GM21526 (cell line): ENCODE data around the gene UQCR11.

Experiments
- ATAC-seq: cut with Tn5 transposase; IDR thresholded peaks from one replicate; pipeline ENCODE4 v1.9.1; 2021; ENCODE audit warnings: moderate library complexity; ENCODE audit not compliant: unreplicated experiment, low FRiP score

Gene UQCR11

GRCh38 chr19:1618157-1619093, 13.2 kb upstream of the UQCR11 start:
- no peak for ATAC-seq

GRCh38 chr19:1616875-1617274, 11.6 kb upstream of the UQCR11 start:
- no peak for ATAC-seq

- ATAC-seq = no peak
Observed at GRCh38 chr19:1616396-1616795, 11.1 kb upstream of the UQCR11 start.

GRCh38 chr19:1615156-1615765, 10.0 kb upstream of the UQCR11 start:
- no peak for ATAC-seq

- ATAC-seq = no peak
Observed at GRCh38 chr19:1613808-1614570, 8.7 kb upstream of the UQCR11 start.

- no peak for ATAC-seq
Observed at GRCh38 chr19:1613146-1613545, 7.9 kb upstream of the UQCR11 start.

- ATAC-seq = no peak
Observed at GRCh38 chr19:1612114-1613086, 7.1 kb upstream of the UQCR11 start.

- ATAC-seq = no peak
Observed at GRCh38 chr19:1611353-1611752, 6.1 kb upstream of the UQCR11 start.

GRCh38 chr19:1610579-1610978, 5.3 kb upstream of the UQCR11 start:
- ATAC-seq = no peak

- no peak for ATAC-seq
Observed at GRCh38 chr19:1609680-1610474, 4.6 kb upstream of the UQCR11 start.

- no peak for ATAC-seq
Observed at GRCh38 chr19:1609103-1609396, 3.8 kb upstream of the UQCR11 start.

- ATAC-seq = no peak
Observed at GRCh38 chr19:1608359-1609102, 3.3 kb upstream of the UQCR11 start.

GRCh38 chr19:1606138-1606651, 933 bp upstream of the UQCR11 start:
- ATAC-seq = no peak

GRCh38 chr19:1602091-1602707, 3.1 kb downstream of the UQCR11 start:
- ATAC-seq = no peak

GRCh38 chr19:1601613-1602064, 3.6 kb downstream of the UQCR11 start:
- no peak for ATAC-seq

- no peak for ATAC-seq
Observed at GRCh38 chr19:1599460-1599846, 5.8 kb downstream of the UQCR11 start.

GRCh38 chr19:1598777-1599459, 6.3 kb downstream of the UQCR11 start:
- no peak for ATAC-seq

GRCh38 chr19:1593501-1593772, 11.8 kb downstream of the UQCR11 start:
- ATAC-seq = no peak
